BLaER1 treated with 17β-estradiol and CSF1 and Interleukin-3, amounts not matched to agents 10 nM and 100 nM (cell line): ENCODE data around the gene BCAS3.
"Not testable (repeated sequence)": the region's sequence is repeated elsewhere in the genome, so short reads cannot be mapped to it uniquely, and the experiment has no call there.

ENCODE experiments used
- H3K27ac ChIP-seq, 11 experiments: shearing (Covaris generic); formaldehyde crosslinking; 2 replicates each; pipeline ENCODE4 v1.8.1; 2022
- H3K27me3 ChIP-seq, 11 experiments: shearing (Covaris generic); formaldehyde crosslinking; 2 replicates each; pipeline ENCODE4 v1.8.1; 2022
- H3K36me3 ChIP-seq, 11 experiments: shearing (Covaris generic); formaldehyde crosslinking; 2 replicates each; pipeline ENCODE4 v1.8.1; 2022
- H3K4me1 ChIP-seq, 10 experiments: shearing (Covaris generic); formaldehyde crosslinking; 2 replicates each; pipeline ENCODE4 v1.8.1; 2022
- H3K4me2 ChIP-seq, 11 experiments: shearing (Covaris generic); formaldehyde crosslinking; 2 replicates each; pipeline ENCODE4 v1.8.1; 2022
- H3K4me3 ChIP-seq, 10 experiments: shearing (Covaris generic); formaldehyde crosslinking; 2 replicates each; pipeline ENCODE4 v1.8.1; 2022
- H3K9ac ChIP-seq, 11 experiments: shearing (Covaris generic); formaldehyde crosslinking; 2 replicates each; pipeline ENCODE4 v1.8.1; 2022
- H3K9me3 ChIP-seq, 11 experiments: shearing (Covaris generic); formaldehyde crosslinking; replicated peaks in 1 of 11; 2 replicates each; pipeline ENCODE4 v1.8.1; 2022
- H4K20me1 ChIP-seq, 11 experiments: shearing (Covaris generic); formaldehyde crosslinking; 2 replicates each; pipeline ENCODE4 v1.8.1; 2022
- Cebpa-rat ChIP-seq, 11 experiments: shearing (Covaris generic); IDR thresholded peaks; 2 replicates each; pipeline ENCODE4 v1.8.1; 2022

Gene BCAS3

DNA sequence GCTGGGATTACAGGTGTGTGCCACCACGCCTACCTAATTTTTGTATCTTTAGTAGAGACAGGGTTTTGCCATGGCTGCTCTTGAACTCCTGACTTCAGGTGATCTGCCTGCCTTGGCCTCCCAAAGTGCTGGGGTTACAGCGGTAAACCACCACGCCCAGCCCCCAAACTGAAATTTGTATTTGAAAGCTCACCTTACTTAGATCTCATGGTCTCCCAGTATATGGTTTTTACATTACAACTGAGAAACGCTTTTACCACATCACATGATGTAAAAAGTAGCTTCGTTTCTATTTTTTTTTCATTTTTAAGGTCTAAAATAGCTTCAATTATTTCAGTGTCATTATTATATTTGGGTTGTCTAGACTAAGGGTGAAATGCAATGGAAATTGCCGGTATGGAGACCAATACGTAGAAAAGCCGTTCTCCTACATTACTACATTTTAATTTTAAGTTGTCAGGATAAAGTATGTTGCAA, 93.3 kb downstream of the BCAS3 start:
- no peak overlapping the region for H3K4me2 ChIP-seq
- H3K36me3 ChIP-seq, result no peaks in the 10 kb centered on the region; a peak in 1 of 22 replicates
- no peaks in the 10 kb centered on the region for H3K27me3 ChIP-seq
- H3K4me1 ChIP-seq, result peaks cover 0 to 8% (median 0%) of the 10 kb centered on the region in 10 experiments; a peak in 10 of 20 replicates
- peaks cover 0 to 4% (median 0%) of the 10 kb centered on the region in 11 experiments; a peak in 1 of 22 replicates for H3K9me3 ChIP-seq
- H4K20me1 ChIP-seq, result no peaks in the 10 kb centered on the region
- no peak overlapping the region for H3K9ac ChIP-seq
- H3K27ac ChIP-seq, result no peak overlapping the region
- no peak overlapping the region for H3K4me3 ChIP-seq
- no peak for TF ChIP-seq Cebpa-rat (IDR thresholded peaks at IDR 0.05)

GRCh38 chr17:60771621-60772020, 94.0 kb downstream of the BCAS3 start:
- not testable (repeated sequence) for H3K4me2 ChIP-seq, H3K4me3 ChIP-seq, H3K9me3 ChIP-seq, H3K27ac ChIP-seq, H3K4me1 ChIP-seq, H3K9ac ChIP-seq, H3K36me3 ChIP-seq, H3K27me3 ChIP-seq, H4K20me1 ChIP-seq

- Histone ChIP-seq H3K4me3 (no peak overlapping the region), H3K9me3 (no peaks in the 10 kb centered on the region), H3K4me2 (no peak overlapping the region), H3K4me1 (peaks cover 0 to 8% (median 0%) of the 10 kb centered on the region in 10 experiments; a peak in 10 of 20 replicates), H3K27ac (no peak overlapping the region), H4K20me1 (no peaks in the 10 kb centered on the region), H3K27me3 (no peaks in the 10 kb centered on the region), H3K9ac (no peak overlapping the region), H3K36me3 (no peaks in the 10 kb centered on the region; a peak in 1 of 22 replicates)
- TF ChIP-seq Cebpa-rat (IDR thresholded peaks at IDR 0.05), result no peak
These were observed 95.9 kb downstream of the BCAS3 start for GRCh38 chr17:60773552-60773951.

DNA sequence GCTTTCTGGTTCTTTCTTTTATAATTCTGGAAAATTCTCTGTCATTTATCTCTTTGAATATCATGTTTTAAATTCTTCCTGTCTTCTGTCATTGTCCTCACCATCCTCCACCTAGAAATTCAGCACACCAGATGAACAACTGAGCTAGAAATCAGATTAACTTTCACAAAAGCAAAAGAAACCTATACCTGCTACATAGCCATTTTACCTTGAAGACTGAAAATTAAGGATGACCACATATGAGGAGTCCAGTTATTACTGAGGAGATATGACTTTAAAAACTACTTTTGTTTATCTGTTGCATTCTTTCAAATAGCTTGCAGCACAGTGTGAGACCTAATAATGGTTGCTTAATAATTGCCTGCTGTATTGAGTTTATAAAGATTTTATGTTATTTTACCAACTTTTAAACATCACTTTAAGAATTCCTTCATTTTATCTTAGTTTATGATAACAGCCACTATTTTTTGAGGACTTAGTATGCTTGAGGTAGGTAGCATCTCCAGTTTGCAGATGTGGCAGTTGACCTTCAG, 104.3 kb downstream of the BCAS3 start:
- Histone ChIP-seq H3K4me2 (no peak overlapping the region), H3K4me3 (no peak overlapping the region), H4K20me1 (no peaks in the 10 kb centered on the region), H3K9ac (no peak overlapping the region), H3K27me3 (no peaks in the 10 kb centered on the region), H3K36me3 (no peaks in the 10 kb centered on the region), H3K27ac (no peak overlapping the region), H3K4me1 (no peaks in the 10 kb centered on the region), H3K9me3 (no peaks in the 10 kb centered on the region)
- no peak for TF ChIP-seq Cebpa-rat (IDR thresholded peaks at IDR 0.05)

- H3K9me3 ChIP-seq, result no peaks in the 10 kb centered on the region
- H3K27ac ChIP-seq, result no peak overlapping the region
- H3K4me3 ChIP-seq, result no peak overlapping the region
- no peaks in the 10 kb centered on the region for H3K27me3 ChIP-seq
- H3K4me2 ChIP-seq, result no peak overlapping the region
- no peaks in the 10 kb centered on the region for H4K20me1 ChIP-seq
- H3K36me3 ChIP-seq, result no peaks in the 10 kb centered on the region
- no peak overlapping the region for H3K9ac ChIP-seq
- H3K4me1 ChIP-seq, result no peaks in the 10 kb centered on the region
- TF ChIP-seq Cebpa-rat (IDR thresholded peaks at IDR 0.05), result no peak
These were observed 105.1 kb downstream of the BCAS3 start for GRCh38 chr17:60782742-60783141.

GRCh38 chr17:60790205-60790604, 112.6 kb downstream of the BCAS3 start:
- H3K4me1 ChIP-seq, result no peaks in the 10 kb centered on the region
- H3K4me3 ChIP-seq, result no peak overlapping the region
- no peak overlapping the region for H3K9ac ChIP-seq
- no peaks in the 10 kb centered on the region for H3K36me3 ChIP-seq
- H3K27ac ChIP-seq, result no peak overlapping the region
- no peak overlapping the region for H3K4me2 ChIP-seq
- H4K20me1 ChIP-seq, result no peaks in the 10 kb centered on the region
- no peaks in the 10 kb centered on the region for H3K9me3 ChIP-seq
- no peak for TF ChIP-seq Cebpa-rat (IDR thresholded peaks at IDR 0.05)
- no peaks in the 10 kb centered on the region for H3K27me3 ChIP-seq

- TF ChIP-seq Cebpa-rat (IDR thresholded peaks at IDR 0.05), result no peak
- Histone ChIP-seq H3K4me2 (no peak overlapping the region), H3K9me3 (no peaks in the 10 kb centered on the region), H3K4me1 (no peaks in the 10 kb centered on the region), H3K9ac (no peak overlapping the region), H3K27ac (no peak overlapping the region), H3K27me3 (no peaks in the 10 kb centered on the region), H3K4me3 (no peak overlapping the region), H3K36me3 (no peaks in the 10 kb centered on the region), H4K20me1 (no peaks in the 10 kb centered on the region)
These were observed 114.7 kb downstream of the BCAS3 start for GRCh38 chr17:60792250-60792898.

- H3K4me3 ChIP-seq, result no peak overlapping the region
- H3K9ac ChIP-seq, result no peak overlapping the region
- no peaks in the 10 kb centered on the region for H3K27me3 ChIP-seq
These were observed 120.9 kb downstream of the BCAS3 start for GRCh38 chr17:60798576-60798975.

DNA sequence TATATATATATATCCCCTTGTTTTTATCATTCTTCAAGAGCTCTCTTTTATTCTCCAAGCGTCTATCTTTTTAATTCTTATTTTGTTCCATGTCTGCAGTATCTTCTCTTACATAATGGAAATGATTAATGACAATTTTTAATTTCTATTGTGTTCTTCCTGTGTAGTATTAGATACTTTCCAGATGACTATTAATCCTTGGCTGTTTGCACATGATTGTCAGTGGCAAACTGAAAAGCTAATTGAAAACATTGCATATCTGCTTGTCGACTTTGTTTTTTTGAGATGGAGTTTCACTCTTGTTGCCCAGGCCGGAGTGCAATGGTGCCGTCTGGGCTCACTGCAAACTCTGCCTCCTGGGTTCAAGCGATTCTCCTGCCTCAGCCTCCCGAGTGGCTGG, 124.7 kb downstream of the BCAS3 start:
- Histone ChIP-seq H3K4me2 (no peak overlapping the region), H3K4me1 (no peaks in the 10 kb centered on the region), H4K20me1 (no peaks in the 10 kb centered on the region), H3K9ac (no peak overlapping the region), H3K27me3 (no peaks in the 10 kb centered on the region), H3K27ac (no peak overlapping the region), H3K36me3 (no peaks in the 10 kb centered on the region), H3K4me3 (no peak overlapping the region), H3K9me3 (no peaks in the 10 kb centered on the region)
- no peak for TF ChIP-seq Cebpa-rat (IDR thresholded peaks at IDR 0.05)

More at GRCh38 chr17:60798576-60798975, 120.9 kb downstream of the BCAS3 start:
- H3K27ac ChIP-seq, result no peak overlapping the region
- TF ChIP-seq Cebpa-rat (IDR thresholded peaks at IDR 0.05), result no peak
- H3K9me3 ChIP-seq, result no peaks in the 10 kb centered on the region
- H3K4me2 ChIP-seq, result no peak overlapping the region
- H4K20me1 ChIP-seq, result no peaks in the 10 kb centered on the region
- H3K36me3 ChIP-seq, result no peaks in the 10 kb centered on the region
- H3K4me1 ChIP-seq, result no peaks in the 10 kb centered on the region

DNA sequence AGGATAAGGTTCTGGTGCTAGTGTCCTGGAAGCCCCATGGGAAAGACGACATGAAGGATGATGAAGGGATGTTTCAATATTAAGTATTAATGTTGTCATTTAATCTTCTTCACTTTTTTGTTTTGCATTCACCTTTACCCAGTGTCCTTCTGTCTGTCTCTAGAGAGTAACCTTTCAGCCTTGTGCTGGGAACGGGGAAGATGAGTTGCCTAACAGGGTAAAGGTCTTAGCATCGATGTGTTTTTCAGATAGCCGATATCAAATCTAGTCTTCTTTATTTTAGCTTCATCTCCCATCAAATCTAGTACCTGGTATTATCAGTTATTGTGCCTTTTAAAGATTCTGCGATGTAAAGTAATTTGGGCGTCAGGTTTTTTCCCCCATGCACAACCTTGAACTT, 125.4 kb downstream of the BCAS3 start:
- Histone ChIP-seq H3K4me2 (no peak overlapping the region), H3K4me1 (no peaks in the 10 kb centered on the region), H3K9me3 (no peaks in the 10 kb centered on the region), H4K20me1 (no peaks in the 10 kb centered on the region), H3K9ac (no peak overlapping the region), H3K27me3 (no peaks in the 10 kb centered on the region), H3K27ac (no peak overlapping the region), H3K36me3 (no peaks in the 10 kb centered on the region), H3K4me3 (no peak overlapping the region)
- no peak for TF ChIP-seq Cebpa-rat (IDR thresholded peaks at IDR 0.05)
